ENCODE measurements around the gene GATM.

GRCh38 chr15:45326741-45327140, 51.6 kb downstream of the GATM start:
- TF ChIP-seq, protein P1, sequence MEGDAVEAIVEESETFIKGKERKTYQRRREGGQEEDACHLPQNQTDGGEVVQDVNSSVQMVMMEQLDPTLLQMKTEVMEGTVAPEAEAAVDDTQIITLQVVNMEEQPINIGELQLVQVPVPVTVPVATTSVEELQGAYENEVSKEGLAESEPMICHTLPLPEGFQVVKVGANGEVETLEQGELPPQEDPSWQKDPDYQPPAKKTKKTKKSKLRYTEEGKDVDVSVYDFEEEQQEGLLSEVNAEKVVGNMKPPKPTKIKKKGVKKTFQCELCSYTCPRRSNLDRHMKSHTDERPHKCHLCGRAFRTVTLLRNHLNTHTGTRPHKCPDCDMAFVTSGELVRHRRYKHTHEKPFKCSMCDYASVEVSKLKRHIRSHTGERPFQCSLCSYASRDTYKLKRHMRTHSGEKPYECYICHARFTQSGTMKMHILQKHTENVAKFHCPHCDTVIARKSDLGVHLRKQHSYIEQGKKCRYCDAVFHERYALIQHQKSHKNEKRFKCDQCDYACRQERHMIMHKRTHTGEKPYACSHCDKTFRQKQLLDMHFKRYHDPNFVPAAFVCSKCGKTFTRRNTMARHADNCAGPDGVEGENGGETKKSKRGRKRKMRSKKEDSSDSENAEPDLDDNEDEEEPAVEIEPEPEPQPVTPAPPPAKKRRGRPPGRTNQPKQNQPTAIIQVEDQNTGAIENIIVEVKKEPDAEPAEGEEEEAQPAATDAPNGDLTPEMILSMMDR (conservative IDR thresholded peaks at IDR 0.05): no peak
- no peak for TF ChIP-seq ZFX (IDR thresholded peaks at IDR 0.05)

All from C4-2B (cell line).